IPS-NIHi7 (cell line): ENCODE results near the gene PCDHGA8.
"Not testable (repeated sequence)": the region's sequence is repeated elsewhere in the genome, so short reads cannot be mapped to it uniquely, and the experiment has no call there.

Experiments
- DNase-seq: peaks from one replicate; pipeline ENCODE4 v3.0.0; 2012; ENCODE audit warnings: mixed read lengths; ENCODE audit errors: extremely low spot score

Gene PCDHGA8

DNA sequence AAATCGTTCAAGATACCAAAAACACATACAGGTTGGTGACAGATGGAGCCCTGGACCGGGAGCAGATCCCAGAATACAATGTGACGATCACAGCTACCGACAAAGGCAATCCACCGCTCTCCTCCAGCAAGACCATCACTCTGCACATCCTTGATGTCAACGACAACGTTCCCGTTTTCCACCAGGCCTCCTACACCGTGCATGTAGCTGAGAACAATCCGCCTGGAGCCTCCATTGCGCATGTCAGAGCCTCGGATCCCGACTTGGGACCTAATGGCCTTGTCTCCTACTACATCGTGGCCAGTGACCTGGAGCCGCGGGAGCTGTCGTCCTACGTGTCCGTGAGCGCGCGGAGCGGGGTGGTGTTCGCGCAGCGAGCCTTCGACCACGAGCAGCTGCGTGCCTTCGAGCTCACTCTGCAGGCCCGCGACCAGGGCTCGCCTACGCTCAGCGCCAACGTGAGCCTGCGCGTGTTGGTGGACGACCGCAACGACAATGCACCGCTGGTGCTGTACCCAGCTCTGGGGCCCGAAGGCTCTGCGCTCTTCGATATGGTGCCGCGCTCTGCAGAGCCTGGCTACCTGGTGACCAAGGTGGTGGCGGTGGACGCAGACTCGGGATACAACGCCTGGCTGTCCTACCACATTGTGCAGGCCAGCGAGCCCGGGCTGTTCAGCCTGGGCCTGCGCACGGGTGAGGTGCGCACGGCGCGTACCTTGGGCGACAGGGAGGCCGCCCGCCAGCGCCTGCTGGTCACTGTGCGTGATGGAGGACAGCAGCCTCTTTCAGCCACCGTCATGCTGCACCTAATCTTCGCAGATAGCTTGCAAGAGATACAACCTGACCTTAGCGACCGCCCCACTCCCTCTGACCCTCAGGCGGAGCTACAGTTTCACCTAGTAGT, 20.6 kb upstream of the PCDHGA8 start:
- DNase-seq, result no peak

DNA sequence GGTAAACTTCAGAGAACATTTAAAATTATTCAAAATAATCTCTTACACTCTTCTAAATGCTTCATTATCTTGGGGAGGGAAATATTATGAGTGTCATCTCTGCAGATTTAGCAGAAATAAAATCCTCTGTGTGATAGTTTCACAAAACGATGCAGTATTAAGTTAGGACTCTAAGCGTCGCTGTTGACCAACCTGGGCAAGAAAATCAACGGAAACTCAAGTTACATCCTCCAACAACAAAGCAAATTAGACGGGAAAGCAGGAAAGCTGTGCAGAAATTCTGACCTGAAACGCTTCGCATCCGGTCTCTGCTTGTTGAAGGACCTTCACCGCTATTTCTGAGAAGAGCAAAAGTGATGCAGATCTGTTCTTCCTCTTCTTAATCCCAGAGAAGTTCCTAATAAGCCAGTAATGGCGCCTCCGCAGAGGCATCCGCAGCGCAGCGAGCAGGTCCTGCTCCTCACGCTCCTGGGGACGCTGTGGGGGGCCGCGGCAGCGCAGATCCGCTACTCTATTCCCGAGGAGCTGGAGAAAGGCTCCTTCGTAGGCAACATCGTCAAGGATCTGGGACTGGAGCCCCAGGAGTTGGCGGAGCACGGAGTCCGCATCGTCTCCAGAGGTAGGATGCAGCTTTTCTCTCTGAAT, 18.6 kb upstream of the PCDHGA8 start, which contains the start of gene PCDHGA6:
TSS of gene PCDHGA6 (plus strand) at position 219 of the 645 bp plus-strand sequence. CDS start at position 412, 193 bp downstream.
- DNase-seq, result no peak

DNA sequence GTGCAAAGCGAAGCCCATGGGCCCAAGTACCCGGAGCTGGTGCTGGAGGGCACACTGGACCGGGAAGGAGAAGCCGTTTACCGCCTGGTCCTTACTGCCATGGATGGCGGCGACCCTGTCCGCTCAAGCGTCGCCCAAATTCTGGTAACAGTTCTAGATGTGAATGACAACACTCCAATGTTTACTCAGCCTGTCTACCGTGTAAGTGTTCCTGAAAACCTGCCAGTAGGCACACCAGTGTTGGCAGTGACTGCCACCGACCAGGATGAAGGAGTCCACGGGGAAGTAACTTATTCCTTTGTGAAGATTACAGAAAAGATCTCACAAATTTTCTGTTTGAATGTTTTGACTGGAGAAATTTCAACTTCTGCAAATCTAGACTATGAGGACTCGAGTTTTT, 17.8 kb upstream of the PCDHGA8 start:
- no peak for DNase-seq

DNA sequence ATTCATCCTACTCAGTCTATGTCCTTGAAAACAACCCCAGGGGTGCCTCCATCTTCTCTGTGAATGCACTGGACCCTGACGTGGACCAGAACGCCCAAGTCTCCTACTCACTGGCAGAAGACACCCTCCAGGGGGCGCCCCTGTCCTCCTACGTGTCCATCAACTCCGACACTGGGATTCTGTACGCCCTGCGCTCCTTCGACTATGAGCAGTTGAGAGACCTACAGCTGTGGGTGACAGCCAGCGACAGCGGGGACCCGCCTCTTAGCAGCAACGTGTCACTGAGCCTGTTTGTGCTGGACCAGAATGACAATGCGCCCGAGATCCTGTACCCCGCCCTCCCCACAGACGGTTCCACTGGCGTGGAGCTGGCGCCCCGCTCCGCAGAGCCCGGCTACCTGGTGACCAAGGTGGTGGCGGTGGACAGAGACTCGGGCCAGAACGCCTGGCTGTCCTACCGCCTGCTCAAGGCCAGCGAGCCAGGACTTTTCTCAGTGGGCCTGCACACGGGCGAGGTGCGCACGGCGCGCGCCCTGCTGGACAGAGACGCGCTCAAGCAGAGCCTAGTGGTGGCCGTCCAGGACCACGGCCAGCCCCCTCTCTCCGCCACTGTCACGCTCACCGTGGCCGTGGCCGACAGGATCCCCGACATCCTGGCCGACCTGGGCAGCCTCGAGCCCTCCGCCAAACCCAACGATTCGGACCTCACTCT, 16.8 kb upstream of the PCDHGA8 start:
- DNase-seq, result not testable (repeated sequence)

DNA sequence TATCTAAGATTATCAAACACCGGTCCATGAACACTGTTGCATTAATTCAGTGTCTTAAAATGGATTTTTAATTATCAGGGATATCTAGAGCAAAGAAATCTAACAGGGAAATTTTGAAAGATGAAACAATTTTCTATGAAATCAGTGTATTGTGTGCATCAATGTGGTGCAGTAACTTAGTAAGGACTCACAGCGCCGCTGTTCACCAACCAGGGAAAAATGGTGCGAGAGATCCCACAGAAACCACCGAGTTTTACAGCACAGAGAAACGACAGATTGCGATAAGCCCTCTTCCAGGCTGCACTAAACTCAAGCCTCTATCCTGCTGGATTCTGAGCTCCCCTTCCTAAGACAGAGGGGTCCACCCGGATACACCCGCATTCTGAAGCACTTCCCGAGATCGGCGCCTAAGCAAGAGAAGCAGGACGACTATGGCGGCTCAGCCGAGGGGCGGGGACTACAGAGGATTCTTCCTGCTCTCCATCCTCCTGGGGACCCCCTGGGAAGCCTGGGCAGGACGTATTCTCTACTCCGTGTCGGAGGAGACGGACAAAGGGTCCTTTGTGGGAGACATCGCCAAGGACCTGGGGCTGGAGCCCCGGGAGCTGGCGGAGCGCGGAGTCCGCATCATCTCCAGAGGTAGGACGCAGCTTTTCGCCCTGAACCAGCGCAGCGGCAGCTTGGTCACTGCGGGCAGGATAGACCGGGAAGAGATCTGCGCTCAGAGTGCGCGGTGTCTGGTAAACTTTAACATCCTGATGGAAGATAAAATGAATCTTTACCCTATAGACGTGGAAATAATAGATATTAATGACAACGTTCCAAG, 9.8 kb upstream of the PCDHGA8 start, which contains the start of gene PCDHGA7:
TSS of gene PCDHGA7 (plus strand) at position 274 of the 826 bp plus-strand sequence. CDS start at position 432, 158 bp downstream.
- DNase-seq, result no peak

DNA sequence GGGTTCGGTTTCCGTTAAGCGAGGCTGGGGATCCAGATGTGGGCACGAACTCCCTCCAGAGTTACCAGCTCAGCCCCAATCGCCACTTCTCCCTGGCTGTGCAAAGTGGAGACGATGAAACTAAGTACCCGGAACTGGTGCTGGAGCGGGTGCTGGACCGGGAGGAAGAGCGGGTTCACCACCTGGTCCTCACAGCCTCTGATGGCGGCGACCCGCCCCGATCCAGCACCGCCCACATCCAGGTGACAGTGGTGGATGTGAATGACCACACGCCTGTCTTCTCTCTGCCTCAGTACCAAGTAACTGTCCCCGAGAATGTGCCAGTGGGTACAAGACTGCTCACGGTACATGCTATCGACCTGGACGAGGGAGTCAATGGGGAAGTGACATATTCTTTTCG, 9.1 kb upstream of the PCDHGA8 start:
- no peak for DNase-seq

DNA sequence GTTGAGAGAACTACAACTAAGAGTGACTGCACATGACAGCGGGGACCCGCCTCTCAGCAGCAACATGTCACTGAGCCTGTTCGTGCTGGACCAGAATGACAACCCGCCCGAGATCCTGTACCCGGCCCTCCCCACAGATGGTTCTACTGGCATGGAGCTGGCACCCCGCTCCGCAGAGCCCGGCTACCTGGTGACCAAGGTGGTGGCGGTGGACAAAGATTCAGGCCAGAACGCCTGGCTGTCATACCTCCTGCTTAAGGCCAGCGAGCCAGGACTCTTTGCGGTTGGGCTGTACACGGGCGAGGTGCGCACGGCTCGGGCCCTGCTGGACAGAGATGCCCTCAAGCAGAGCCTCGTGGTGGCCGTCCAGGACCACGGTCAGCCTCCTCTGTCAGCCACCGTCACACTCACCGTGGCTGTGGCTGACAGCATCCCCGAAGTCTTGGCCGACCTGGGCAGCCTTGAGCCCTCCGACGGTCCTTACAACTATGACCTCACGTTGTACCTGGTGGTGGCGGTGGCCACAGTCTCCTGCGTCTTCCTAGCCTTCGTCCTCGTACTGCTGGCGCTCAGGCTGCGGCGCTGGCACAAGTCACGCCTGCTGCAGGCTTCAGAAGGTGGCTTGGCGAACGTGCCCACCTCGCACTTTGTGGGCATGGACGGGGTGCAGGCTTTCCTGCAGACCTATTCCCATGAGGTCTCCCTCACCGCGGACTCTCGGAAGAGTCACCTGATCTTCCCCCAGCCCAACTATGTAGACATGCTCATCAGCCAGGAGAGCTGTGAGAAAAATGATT, 7.8 kb upstream of the PCDHGA8 start:
- no peak for DNase-seq

DNA sequence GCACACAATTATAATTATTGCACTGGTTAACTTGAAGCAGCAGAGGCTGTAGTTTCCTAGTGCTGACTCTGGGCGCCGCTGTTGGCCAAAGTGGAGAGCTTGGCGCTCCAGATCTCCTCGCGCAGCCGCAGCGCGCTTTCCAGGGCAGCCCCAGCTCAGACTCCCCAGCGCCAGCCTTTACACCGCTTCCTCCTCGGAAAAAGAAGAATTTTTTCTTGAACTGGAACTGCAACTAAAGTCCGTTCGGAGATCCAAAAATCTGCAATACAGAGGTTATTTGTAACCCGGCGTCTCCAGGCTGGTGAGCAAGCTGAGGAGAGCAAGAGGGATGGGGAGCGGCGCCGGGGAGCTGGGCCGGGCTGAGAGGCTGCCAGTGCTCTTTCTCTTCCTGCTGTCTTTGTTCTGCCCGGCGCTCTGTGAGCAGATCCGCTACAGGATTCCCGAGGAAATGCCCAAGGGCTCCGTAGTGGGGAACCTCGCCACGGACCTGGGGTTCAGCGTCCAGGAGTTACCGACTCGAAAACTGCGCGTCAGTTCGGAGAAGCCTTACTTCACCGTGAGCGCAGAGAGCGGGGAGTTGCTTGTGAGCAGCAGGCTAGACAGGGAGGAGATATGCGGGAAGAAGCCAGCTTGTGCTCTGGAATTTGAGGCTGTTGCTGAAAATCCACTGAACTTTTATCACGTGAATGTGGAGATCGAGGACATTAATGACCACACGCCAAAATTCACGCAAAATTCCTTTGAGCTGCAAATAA, 4.7 kb upstream of the PCDHGA8 start, which contains the start of gene PCDHGB4:
TSS of gene PCDHGB4 (plus strand) at position 142 of the 755 bp plus-strand sequence. CDS start at position 329, 187 bp downstream.
- peak; percentile 58 for DNase-seq

DNA sequence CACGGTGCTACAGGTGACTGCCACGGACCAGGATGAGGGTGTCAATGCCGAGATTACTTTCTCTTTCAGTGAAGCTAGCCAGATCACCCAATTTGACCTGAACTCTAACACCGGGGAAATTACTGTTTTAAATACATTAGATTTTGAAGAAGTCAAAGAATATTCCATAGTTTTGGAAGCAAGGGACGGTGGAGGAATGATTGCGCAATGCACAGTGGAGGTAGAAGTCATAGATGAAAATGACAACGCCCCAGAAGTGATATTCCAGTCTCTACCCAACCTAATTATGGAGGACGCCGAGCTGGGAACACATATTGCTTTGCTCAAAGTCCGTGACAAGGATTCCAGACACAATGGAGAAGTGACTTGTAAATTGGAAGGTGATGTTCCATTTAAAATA, 3.8 kb upstream of the PCDHGA8 start:
- DNase-seq, result no peak

DNA sequence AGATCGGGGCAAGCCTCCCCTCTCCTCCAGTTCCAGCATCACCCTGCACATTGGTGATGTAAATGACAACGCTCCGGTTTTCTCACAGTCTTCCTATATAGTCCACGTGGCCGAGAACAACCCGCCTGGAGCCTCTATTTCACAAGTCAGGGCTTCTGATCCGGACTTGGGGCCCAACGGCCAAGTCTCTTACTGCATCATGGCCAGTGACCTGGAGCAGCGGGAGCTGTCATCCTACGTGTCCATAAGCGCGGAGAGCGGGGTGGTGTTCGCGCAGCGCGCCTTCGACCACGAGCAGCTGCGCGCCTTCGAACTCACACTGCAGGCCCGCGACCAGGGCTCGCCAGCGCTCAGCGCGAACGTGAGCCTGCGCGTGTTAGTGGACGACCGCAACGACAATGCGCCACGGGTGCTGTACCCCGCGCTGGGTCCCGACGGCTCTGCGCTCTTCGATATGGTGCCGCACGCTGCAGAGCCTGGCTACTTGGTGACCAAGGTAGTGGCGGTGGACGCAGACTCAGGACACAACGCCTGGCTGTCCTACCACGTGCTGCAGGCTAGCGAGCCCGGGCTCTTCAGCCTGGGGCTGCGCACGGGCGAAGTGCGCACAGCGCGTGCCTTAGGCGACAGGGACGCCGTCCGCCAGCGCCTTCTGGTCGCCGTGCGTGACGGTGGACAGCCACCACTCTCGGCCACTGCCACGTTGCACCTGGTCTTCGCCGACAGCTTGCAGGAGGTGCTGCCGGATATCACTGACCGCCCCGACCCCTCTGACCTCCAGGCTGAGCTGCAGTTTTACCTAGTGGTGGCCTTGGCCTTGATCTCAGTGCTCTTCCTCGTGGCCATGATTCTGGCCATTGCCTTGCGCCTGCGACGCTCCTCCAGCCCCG, 3.0 kb upstream of the PCDHGA8 start:
- no peak for DNase-seq

DNA sequence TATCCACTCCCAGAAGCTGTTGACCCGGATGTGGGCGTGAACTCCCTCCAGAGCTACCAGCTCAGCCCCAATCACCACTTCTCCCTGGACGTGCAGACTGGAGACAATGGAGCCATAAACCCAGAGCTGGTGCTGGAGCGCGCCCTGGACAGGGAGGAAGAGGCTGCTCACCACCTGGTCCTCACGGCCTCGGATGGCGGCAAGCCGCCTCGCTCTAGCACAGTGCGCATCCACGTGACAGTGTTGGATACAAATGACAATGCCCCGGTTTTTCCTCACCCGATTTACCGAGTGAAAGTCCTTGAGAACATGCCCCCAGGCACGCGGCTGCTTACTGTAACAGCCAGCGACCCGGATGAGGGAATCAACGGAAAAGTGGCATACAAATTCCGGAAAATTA, 834 bp downstream of the PCDHGA8 start:
- DNase-seq, result no peak

DNA sequence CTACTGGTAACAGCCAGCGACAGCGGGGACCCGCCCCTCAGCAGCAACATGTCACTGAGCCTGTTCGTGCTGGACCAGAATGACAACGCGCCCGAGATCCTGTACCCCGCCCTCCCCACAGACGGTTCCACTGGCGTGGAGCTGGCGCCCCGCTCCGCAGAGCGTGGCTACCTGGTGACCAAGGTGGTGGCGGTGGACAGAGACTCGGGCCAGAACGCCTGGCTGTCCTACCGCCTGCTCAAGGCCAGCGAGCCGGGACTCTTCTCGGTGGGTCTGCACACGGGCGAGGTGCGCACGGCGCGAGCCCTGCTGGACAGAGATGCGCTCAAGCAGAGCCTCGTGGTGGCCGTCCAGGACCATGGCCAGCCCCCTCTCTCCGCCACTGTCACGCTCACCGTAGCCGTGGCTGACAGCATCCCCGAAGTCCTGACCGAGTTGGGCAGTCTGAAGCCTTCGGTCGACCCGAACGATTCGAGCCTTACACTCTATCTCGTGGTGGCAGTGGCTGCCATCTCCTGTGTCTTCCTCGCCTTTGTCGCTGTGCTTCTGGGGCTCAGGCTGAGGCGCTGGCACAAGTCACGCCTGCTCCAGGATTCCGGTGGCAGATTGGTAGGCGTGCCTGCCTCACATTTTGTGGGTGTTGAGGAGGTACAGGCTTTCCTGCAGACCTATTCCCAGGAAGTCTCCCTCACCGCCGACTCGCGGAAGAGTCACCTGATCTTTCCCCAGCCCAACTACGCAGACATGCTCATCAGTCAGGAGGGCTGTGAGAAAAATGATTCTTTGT, 2.2 kb downstream of the PCDHGA8 start:
- DNase-seq, result not testable (repeated sequence)

DNA sequence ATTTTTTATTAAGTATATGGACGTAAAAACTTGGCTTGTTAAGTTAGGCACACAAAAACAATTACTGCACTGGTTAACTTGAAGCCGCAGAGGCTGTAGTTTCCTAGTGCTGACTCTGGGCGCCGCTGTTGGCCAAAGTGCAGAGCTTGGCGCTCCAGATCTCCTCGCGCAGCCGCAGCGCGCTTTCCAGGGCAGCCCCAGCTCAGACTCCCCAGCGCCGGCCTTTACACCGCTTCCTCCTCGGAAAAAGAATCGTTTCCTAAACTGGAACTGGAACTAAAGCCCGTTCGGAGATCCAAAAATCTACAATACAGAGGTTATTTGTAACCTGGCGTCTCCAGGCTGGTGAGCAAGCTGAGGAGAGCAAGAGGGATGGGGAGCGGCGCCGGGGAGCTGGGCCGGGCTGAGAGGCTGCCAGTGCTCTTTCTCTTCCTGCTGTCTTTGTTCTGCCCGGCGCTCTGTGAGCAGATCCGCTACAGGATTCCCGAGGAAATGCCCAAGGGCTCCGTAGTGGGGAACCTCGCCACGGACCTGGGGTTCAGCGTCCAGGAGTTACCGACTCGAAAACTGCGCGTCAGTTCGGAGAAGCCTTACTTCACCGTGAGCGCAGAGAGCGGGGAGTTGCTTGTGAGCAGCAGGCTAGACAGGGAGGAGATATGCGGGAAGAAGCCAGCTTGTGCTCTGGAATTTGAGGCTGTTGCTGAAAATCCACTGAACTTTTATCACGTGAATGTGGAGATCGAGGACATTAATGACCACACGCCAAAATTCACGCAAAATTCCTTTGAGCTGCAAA, 5.5 kb downstream of the PCDHGA8 start, which contains the start of gene PCDHGB5:
TSS of gene PCDHGB5 (plus strand) at position 192 of the 796 bp plus-strand sequence. CDS start at position 373, 181 bp downstream.
- not testable (repeated sequence) for DNase-seq

DNA sequence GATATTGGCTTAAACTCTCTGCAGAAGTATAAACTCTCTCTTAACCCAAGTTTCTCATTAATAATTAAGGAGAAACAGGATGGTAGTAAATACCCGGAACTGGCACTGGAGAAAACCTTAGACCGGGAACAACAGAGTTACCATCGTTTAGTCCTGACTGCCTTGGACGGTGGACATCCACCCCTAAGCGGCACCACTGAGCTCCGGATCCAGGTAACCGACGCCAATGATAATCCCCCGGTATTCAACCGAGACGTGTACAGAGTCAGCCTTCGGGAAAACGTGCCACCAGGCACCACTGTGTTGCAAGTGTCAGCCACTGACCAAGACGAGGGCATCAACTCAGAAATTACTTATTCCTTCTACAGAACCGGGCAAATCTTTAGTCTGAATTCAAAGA, 6.2 kb downstream of the PCDHGA8 start:
- no peak for DNase-seq

DNA sequence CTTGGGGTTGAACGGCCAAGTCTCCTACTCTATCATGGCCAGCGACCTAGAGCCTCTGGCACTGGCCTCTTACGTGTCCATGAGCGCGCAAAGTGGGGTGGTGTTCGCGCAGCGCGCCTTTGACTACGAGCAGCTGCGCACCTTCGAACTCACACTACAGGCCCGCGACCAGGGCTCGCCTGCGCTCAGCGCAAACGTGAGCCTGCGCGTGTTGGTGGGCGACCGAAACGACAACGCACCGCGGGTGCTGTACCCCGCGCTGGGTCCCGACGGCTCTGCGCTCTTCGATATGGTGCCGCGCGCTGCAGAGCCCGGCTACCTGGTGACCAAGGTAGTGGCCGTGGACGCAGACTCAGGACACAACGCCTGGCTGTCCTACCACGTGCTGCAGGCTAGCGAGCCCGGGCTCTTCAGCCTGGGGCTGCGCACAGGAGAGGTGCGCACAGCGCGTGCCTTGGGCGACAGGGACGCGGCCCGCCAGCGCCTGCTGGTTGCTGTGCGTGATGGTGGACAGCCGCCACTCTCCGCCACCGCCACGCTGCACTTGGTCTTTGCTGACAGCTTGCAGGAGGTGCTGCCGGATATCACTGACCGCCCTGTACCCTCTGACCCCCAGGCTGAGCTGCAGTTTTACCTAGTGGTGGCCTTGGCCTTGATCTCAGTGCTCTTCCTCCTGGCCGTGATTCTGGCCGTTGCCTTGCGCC, 7.3 kb downstream of the PCDHGA8 start:
- DNase-seq, result no peak
